HG03575 (cell line): ENCODE measurements around the gene BICD1.

ENCODE experiments used
- ATAC-seq: cut with Tn5 transposase; IDR thresholded peaks from one replicate; pipeline ENCODE4 v1.9.1; 2021; ENCODE audit not compliant: unreplicated experiment, insufficient number of reproducible peaks, low FRiP score; ENCODE audit errors: extremely low read depth

BICD1 gene

DNA sequence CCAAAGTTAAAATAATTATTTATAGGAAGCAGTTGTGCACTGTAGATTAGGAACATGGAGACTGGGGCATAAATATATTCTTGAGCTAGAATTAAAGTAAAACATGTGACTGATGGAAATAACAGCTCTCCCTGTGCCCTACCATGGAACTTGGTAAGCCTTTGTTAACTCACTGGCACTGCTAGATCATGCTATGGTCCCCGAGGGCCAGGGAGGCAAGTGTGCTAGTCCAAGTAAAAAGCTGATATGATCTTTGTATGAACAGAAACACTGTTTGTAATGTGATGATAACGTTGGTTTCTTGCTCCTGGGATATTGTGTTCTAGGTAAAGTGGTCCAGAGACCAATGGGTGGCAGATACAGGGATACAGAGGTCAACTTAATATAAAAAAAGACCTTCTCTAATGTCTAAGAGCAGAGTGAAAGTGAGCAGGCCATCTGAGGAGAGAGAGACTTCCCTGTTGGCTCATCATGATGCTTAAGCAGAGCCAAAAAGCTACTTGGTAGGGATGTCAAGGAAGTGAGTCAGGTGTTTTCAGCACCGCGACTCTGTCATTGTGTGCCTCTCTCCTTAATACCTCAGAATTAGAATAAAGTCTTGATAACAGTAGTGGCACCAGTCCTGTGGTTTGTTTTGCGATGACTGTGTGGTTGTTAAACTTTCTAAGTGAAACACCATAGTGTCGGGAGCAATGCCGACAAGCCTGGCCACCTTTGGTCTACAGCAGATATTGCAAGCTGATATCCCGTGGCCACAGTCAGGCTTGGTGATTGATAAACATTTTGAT lies 27.6 kb downstream of the BICD1 start:
- ATAC-seq = peak; percentile 39

DNA sequence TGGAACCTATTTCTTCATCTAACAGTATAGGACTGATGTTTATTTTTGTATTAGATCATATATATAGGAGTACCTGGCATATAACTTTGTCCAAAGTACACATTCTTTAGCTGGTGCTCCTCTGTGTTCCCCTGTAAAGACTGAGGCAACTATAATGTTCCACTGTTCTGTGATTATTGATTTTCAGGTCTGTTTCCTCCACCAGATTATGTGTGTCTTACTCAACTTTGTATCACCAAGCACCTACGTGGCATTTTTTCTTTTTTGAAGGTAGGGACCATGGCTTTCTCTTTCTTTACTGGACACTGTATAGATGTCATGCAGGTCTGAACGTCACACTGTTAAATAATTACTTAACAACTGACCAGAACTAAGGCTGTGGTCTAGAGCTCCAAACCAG lies 29.3 kb downstream of the BICD1 start:
- ATAC-seq = no peak

GRCh38 chr12:32136404-32136803 lies 29.8 kb downstream of the BICD1 start:
- no peak for ATAC-seq

GRCh38 chr12:32139064-32139421 lies 32.4 kb downstream of the BICD1 start:
- ATAC-seq = peak; percentile 60

DNA sequence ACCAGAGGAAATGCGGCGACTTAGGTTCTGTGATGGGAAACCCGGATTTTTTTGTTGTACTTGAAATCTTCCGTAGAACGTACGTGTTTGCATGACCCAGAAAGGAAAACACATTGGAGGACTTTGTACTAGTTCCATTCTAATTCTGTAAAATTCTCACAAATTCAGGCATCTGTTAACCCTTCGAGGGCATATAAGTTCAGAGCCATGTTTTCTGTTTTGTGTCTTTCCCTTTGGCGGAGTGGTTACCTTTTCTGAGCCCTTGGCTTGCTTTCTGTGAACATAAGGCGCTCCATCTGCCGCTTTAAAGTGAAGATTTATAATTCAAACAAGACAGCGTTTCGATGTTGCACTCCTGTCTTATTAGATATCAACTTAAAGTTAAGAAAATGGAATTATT lies 34.2 kb downstream of the BICD1 start:
- ATAC-seq = no peak

GRCh38 chr12:32145096-32145495 lies 38.4 kb downstream of the BICD1 start:
- no peak for ATAC-seq

GRCh38 chr12:32146074-32146873 lies 39.6 kb downstream of the BICD1 start:
- peak; percentile 66 for ATAC-seq

GRCh38 chr12:32148372-32148771 lies 41.7 kb downstream of the BICD1 start:
- no peak for ATAC-seq

DNA sequence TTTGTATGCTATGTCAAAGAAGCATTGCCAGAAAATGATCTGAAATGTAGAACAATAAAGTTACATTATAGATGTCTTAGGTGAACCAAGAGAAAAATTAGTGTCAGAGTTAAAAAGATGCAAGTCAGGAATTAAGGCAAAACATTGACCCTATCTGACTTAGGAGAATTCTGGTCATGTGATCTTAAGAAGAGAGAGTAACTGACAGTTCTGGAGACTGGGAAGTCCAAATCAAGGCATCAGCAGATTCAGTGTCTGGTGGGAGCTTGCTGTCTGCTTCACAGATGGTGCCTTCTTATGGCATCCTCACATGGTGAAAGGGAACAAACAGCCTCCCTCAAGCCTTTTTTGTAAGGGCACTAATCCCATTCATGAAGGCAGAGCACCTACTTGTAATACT lies 42.8 kb downstream of the BICD1 start:
- ATAC-seq = no peak

DNA sequence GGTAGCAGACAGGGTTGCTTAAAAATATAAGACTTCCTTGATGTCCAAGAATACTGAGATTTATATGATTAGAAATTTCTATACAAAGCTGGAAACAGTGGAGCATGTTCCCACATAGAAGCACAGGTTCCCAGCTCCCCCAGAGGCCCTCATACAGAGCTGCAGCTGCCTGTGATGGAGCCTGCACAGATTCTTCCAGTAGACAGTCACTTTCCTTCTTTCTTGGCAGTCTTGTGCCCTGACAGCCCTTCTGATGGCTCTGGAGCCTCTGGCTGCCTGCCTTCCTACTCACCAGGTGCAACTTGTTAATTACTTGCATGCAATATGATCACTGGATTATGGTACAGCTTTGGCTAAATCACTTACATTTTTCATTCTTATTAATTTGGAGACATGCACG lies 44.4 kb downstream of the BICD1 start:
- ATAC-seq = no peak

GRCh38 chr12:32151552-32151951 lies 44.9 kb downstream of the BICD1 start:
- no peak for ATAC-seq

DNA sequence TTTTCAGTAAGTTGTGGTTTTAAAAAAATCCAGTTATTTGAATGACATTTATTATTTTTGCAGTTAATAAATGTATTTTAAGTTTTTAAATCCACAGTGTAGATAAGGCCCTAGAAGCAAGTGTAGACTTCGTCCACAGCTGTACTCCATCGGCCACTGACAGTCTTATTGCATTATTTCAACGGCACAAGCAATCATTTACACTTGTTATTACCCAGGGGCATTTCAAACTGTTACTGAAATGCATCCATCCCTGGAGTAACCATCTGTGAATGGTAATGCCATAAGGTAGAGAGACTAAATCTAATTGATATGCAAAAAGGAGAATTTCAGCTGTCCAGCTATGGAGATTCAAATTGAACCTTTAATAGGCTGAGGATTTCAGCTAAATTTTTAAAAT lies 48.4 kb downstream of the BICD1 start:
- ATAC-seq = no peak

DNA sequence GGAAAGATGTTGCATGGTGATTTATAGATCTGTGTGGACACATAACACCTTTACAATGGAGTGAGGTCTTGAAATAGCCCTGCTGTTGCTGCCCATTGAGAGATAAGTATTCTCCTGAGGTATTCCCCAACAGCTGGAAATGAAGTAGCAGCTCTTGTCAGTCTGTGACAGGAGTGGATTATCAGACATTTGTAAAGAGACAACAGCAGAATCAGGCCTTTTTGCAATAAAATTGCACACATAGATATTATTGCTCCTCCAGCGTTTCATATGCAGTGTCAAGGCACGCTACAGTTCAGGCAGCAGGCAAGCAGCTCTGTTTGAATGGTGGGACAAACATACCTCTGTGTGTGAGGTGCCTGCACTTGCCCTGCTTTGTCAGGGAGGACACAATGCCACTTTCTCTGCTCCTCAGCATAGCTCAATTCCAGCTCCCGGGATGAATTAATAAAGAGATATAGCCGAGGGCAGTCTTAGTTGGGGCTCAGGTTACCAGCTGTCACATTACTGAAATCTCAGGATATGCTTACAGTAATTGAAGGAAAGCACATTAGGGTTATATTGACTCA lies 49.4 kb downstream of the BICD1 start:
- ATAC-seq = no peak

GRCh38 chr12:32158525-32158924 lies 51.9 kb downstream of the BICD1 start:
- ATAC-seq = no peak

GRCh38 chr12:32159381-32159780 lies 52.7 kb downstream of the BICD1 start:
- ATAC-seq = no peak

GRCh38 chr12:32159925-32160324 lies 53.3 kb downstream of the BICD1 start:
- ATAC-seq = no peak

DNA sequence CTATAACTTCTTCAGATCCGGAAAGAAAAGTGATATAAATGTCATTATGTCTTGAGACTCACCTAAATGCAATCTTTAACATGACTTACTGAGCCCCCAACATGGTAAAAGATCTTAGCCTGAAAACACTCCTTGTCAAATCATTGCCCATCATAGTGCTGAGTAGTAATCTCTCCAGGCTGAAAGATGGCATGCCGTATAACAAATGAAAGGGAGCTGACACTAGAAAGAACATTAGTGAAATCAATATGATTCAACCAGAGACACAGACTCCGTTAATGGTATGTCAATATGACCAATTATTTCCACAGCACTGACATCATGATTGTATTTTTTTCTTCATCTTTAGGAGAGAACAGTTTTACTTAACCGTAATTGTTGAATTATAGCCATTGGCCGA lies 54.4 kb downstream of the BICD1 start:
- ATAC-seq = no peak

- ATAC-seq = no peak
Measured at GRCh38 chr12:32163596-32163995, 56.9 kb downstream of the BICD1 start.

GRCh38 chr12:32166510-32166909 lies 59.9 kb downstream of the BICD1 start:
- ATAC-seq = no peak

GRCh38 chr12:32170437-32170998 lies 63.9 kb downstream of the BICD1 start:
- ATAC-seq = no peak
